IMR-90 (cell line): Measurements from ENCODE around the gene OCLN. TPM values are rescaled to one million over a fixed set of nuclear protein-coding genes. Genes with fewer than 3 reads are reported as not detected.

Experiments
- ATAC-seq: fragments of 200-7000 bp; cut with Tn5 transposase; 2 replicates; pipeline ENCODE4 v1.9.1; 2020; ENCODE audit warnings: low read depth, mild to moderate bottlenecking, moderate library complexity
- BruUV-seq: library from RNA; stranded (reverse); fragments of 400-500 nt; replicated peaks from 2 replicates; lab custom pipeline; 2021; lab: Mats Ljungman, UMichigan
- CTCF ChIA-PET: fragments of 300-600 bp; formaldehyde crosslinking; extraction: SDS; loops from one replicate; lab custom pipeline; 2021; ENCODE audit warnings: antibody characterized with exemption; lab: Yijun Ruan, JAX
- POLR2A ChIA-PET: fragments of 300-600 bp; sonication (Branson Sonifier 250); formaldehyde crosslinking; loops from one replicate; lab custom pipeline; 2022; ENCODE audit warnings: antibody characterized with exemption; ENCODE audit not compliant: unreplicated experiment; lab: Charles Lee
- DNase-seq: peaks from one replicate; pipeline ENCODE4 v3.0.0; 2013
- H2AFZ ChIP-seq: replicated peaks from 2 replicates; pipeline ENCODE3; 2013; ENCODE audit warnings: low read length, mild to moderate bottlenecking; ENCODE audit not compliant: poor library complexity
- H2AK5ac ChIP-seq: 2 replicates; pipeline ENCODE4 v1.6.1; 2013; ENCODE audit warnings: low read depth, low read length, inconsistent platforms
- H2AK9ac ChIP-seq: replicated peaks from 2 replicates; pipeline ENCODE3; 2013; ENCODE audit warnings: mild to moderate bottlenecking, low read depth, low read length, moderate library complexity; ENCODE audit not compliant: poor library complexity
- H2BK120ac ChIP-seq: 2 replicates; pipeline ENCODE4 v1.6.1; 2013; ENCODE audit warnings: low read depth, low read length, inconsistent platforms
- H2BK15ac ChIP-seq: 3 replicates; pipeline ENCODE4 v1.6.1; 2013; ENCODE audit warnings: low read depth, low read length, inconsistent platforms
- H2BK20ac ChIP-seq: 2 replicates; pipeline ENCODE4 v1.6.1; 2013; ENCODE audit warnings: low read depth, mild to moderate bottlenecking, inconsistent platforms, low read length, moderate library complexity
- H2BK5ac ChIP-seq: 2 replicates; pipeline ENCODE4 v1.6.1; 2013; ENCODE audit warnings: mild to moderate bottlenecking, low read depth, low read length, inconsistent platforms; ENCODE audit not compliant: poor library complexity, severe bottlenecking
- H3K14ac ChIP-seq: replicated peaks from 2 replicates; pipeline ENCODE4 v1.6.1; 2013; ENCODE audit warnings: low read depth, low read length, inconsistent platforms
- H3K18ac ChIP-seq: 2 replicates; pipeline ENCODE4 v1.6.1; 2013; ENCODE audit warnings: low read depth, low read length, control low read depth
- H3K23ac ChIP-seq: 2 replicates; pipeline ENCODE4 v1.6.1; 2013; ENCODE audit warnings: low read depth, low read length, inconsistent platforms
- H3K27ac ChIP-seq: 2 replicates; pipeline ENCODE4 v1.5.1; 2013; ENCODE audit warnings: mild to moderate bottlenecking, control low read depth, low read length; ENCODE audit not compliant: insufficient read depth
- H3K27me3 ChIP-seq: 2 replicates; pipeline ENCODE4 v1.6.1; 2013; ENCODE audit warnings: low read length; ENCODE audit not compliant: control insufficient read depth, insufficient read depth
- H3K36me3 ChIP-seq: 2 replicates; pipeline ENCODE4 v1.6.1; 2013; ENCODE audit warnings: low read length, mixed read lengths; ENCODE audit not compliant: control insufficient read depth, insufficient read depth
- H3K4ac ChIP-seq: 2 replicates; pipeline ENCODE4 v1.6.1; 2013; ENCODE audit warnings: low read depth, low read length, inconsistent platforms
- H3K4me1 ChIP-seq: 2 replicates; pipeline ENCODE4 v1.6.1; 2013; ENCODE audit warnings: low read length, mixed read lengths; ENCODE audit not compliant: control insufficient read depth, insufficient read depth
- H3K4me2 ChIP-seq: 2 replicates; pipeline ENCODE4 v1.6.1; 2013; ENCODE audit warnings: low read depth, mild to moderate bottlenecking, control low read depth, low read length, moderate library complexity
- H3K4me3 ChIP-seq: 2 replicates; pipeline ENCODE4 v1.5.1; 2013; ENCODE audit warnings: low read depth, mild to moderate bottlenecking, control low read depth, low read length, moderate library complexity; ENCODE audit not compliant: insufficient read depth
- H3K56ac ChIP-seq: 2 replicates; pipeline ENCODE4 v1.6.1; 2013; ENCODE audit warnings: low read length, inconsistent platforms; ENCODE audit not compliant: insufficient read depth; ENCODE audit errors: extremely low read depth
- H3K79me1 ChIP-seq, 2 experiments: 2 replicates each; pipeline ENCODE4 v1.6.1; 2013; ENCODE audit warnings: low read length in 2 of 2, inconsistent platforms in 1 of 2, low read depth in 1 of 2
- H3K9ac ChIP-seq: 2 replicates; pipeline ENCODE4 v1.6.1; 2013; ENCODE audit warnings: low read depth, low read length, control low read depth
- H3K9me1 ChIP-seq: 2 replicates; pipeline ENCODE4 v1.6.1; 2013; ENCODE audit warnings: low read length, inconsistent platforms; ENCODE audit not compliant: insufficient read depth
- H3K9me3 ChIP-seq: 2 replicates; pipeline ENCODE4 v1.6.1; 2013; ENCODE audit warnings: low read length; ENCODE audit not compliant: control insufficient read depth, insufficient read depth
- H4K20me1 ChIP-seq: 2 replicates; pipeline ENCODE4 v1.6.1; 2013; ENCODE audit warnings: low read length, inconsistent platforms; ENCODE audit not compliant: insufficient read depth
- H4K5ac ChIP-seq: 2 replicates; pipeline ENCODE4 v1.6.1; 2013; ENCODE audit warnings: mild to moderate bottlenecking, low read depth, low read length, control low read depth
- H4K8ac ChIP-seq, 2 experiments: 2 replicates each; pipeline ENCODE4 v1.6.1; 2013; ENCODE audit warnings: low read depth in 2 of 2, low read length in 2 of 2, control low read depth in 1 of 2, inconsistent platforms in 1 of 2
- H4K91ac ChIP-seq: 2 replicates; pipeline ENCODE4 v1.6.1; 2013; ENCODE audit warnings: low read depth, low read length, inconsistent platforms; ENCODE audit not compliant: insufficient read depth
- BHLHE40 ChIP-seq: fragments of 150-350 bp; IDR thresholded peaks from 2 replicates; pipeline ENCODE4 v1.6.1; 2016; ENCODE audit warnings: mild to moderate bottlenecking, low read depth, low read length
- CEBPB ChIP-seq: IDR thresholded peaks from 2 replicates; pipeline ENCODE4 v1.6.1; 2012; ENCODE audit warnings: low read depth, low read length, improper control_type of control experiment
- CHD1 ChIP-seq: IDR thresholded peaks from 2 replicates; pipeline ENCODE4 v1.6.1; 2012; ENCODE audit warnings: low read depth, low read length, improper control_type of control experiment
- FOS ChIP-seq: fragments of 150-350 bp; IDR thresholded peaks from 2 replicates; pipeline ENCODE4 v1.6.1; 2016; ENCODE audit warnings: low read depth, low read length
- MAFK ChIP-seq: IDR thresholded peaks from 2 replicates; pipeline ENCODE4 v1.6.1; 2012; ENCODE audit warnings: low read depth, low read length, improper control_type of control experiment
- MAZ ChIP-seq: IDR thresholded peaks from 2 replicates; pipeline ENCODE4 v1.6.1; 2012; ENCODE audit warnings: low read depth, mild to moderate bottlenecking, low read length, improper control_type of control experiment, moderate library complexity, borderline replicate concordance
- MXI1 ChIP-seq: IDR thresholded peaks from 2 replicates; pipeline ENCODE4 v1.6.1; 2012; ENCODE audit warnings: low read depth, mild to moderate bottlenecking, low read length, moderate library complexity, borderline replicate concordance
- NFE2L2 ChIP-seq: fragments of 150-350 bp; IDR thresholded peaks from 2 replicates; pipeline ENCODE4 v1.6.1; 2016; ENCODE audit warnings: low read depth, mild to moderate bottlenecking, low read length
- POLR2A ChIP-seq: IDR thresholded peaks from 2 replicates; pipeline ENCODE4 v1.6.1; 2012; ENCODE audit warnings: mild to moderate bottlenecking, low read depth, low read length
- RAD21 ChIP-seq: IDR thresholded peaks from 2 replicates; pipeline ENCODE4 v1.6.1; 2012; ENCODE audit warnings: low read length, improper control_type of control experiment
- RCOR1 ChIP-seq: IDR thresholded peaks from 2 replicates; pipeline ENCODE4 v1.6.1; 2012; ENCODE audit warnings: mild to moderate bottlenecking, low read length, improper control_type of control experiment; ENCODE audit not compliant: insufficient replicate concordance
- RFX5 ChIP-seq: IDR thresholded peaks from 2 replicates; pipeline ENCODE4 v1.8.0; 2012; ENCODE audit warnings: low read depth, mild to moderate bottlenecking, low read length, moderate library complexity
- SMC3 ChIP-seq: fragments of 150-350 bp; IDR thresholded peaks from 2 replicates; pipeline ENCODE4 v1.6.1; 2016; ENCODE audit warnings: low read depth, mild to moderate bottlenecking, antibody characterized with exemption, low read length, moderate library complexity
- WGBS, 2 experiments: methylation state at CpG; one replicate each; pipeline versions ENCODE4 v1.1.5 to v1.1.7; 2013; ENCODE audit warnings: missing lambda C conversion rate in 2 of 2; ENCODE audit not compliant: insufficient read length in 1 of 2; ENCODE audit errors: extremely low coverage in 2 of 2; 5-methylcytosine and 5-hydroxymethylcytosine counted together
- dilution Hi-C: fragments of 300-500 bp; cut with HindIII; formaldehyde crosslinking; loops from one replicate; pipeline ENCODE4 v1.14.3; 2018; ENCODE audit warnings: low sequenced_read_pairs; ENCODE audit not compliant: unreplicated experiment
- in situ Hi-C: fragments of 300-500 bp; cut with MboI; formaldehyde crosslinking; loops from 3 replicates; pipeline ENCODE4 v1.14.3; 2019; ENCODE audit warnings: low sequenced_read_pairs, inconsistent platforms, mixed read lengths
- intact Hi-C: fragments of 100-400 bp; cut with micrococcal nuclease; formaldehyde crosslinking; loops from 2 replicates; pipeline ENCODE4 v1.10.0; 2022
- polyA plus RNA-seq, 3 experiments: library from polyadenylated mRNA; depleted of rRNA; stranded (reverse); fragments of >200 nt; gene quantifications; 2 replicates each; pipeline ENCODE4 v1.2.3, GENCODE V29; 2012; ENCODE audit warnings: low replicate concordance in 1 of 3
- total RNA-seq: library from RNA; depleted of rRNA; stranded (reverse); fragments of >200 nt; gene quantifications from 2 replicates; pipeline ENCODE4 v1.2.3, GENCODE V29; 2012
- TF ChIP-seq, protein P1 (sequence below): fragments of 150-350 bp; IDR thresholded peaks from 2 replicates; pipeline ENCODE4 v1.6.1; 2017; ENCODE audit warnings: mild to moderate bottlenecking, antibody characterized with exemption, low read length, low read depth
- TF ChIP-seq, protein P2 (sequence below): fragments of 150-350 bp; IDR thresholded peaks from 2 replicates; pipeline ENCODE4 v1.6.1; 2016; ENCODE audit warnings: low read depth, mild to moderate bottlenecking, low read length, moderate library complexity, borderline replicate concordance
- TF ChIP-seq, protein P3 (sequence below): conservative IDR thresholded peaks from 2 replicates; pipeline ENCODE4 v1.5.1; 2012; ENCODE audit warnings: mild to moderate bottlenecking, low read depth, low read length, improper control_type of control experiment

OCLN gene
- total and polyA plus RNA-seq, 2 of the 4 experiments (the other 2 are of a cell fraction), result 0.72 to 0.99 TPM

DNA sequence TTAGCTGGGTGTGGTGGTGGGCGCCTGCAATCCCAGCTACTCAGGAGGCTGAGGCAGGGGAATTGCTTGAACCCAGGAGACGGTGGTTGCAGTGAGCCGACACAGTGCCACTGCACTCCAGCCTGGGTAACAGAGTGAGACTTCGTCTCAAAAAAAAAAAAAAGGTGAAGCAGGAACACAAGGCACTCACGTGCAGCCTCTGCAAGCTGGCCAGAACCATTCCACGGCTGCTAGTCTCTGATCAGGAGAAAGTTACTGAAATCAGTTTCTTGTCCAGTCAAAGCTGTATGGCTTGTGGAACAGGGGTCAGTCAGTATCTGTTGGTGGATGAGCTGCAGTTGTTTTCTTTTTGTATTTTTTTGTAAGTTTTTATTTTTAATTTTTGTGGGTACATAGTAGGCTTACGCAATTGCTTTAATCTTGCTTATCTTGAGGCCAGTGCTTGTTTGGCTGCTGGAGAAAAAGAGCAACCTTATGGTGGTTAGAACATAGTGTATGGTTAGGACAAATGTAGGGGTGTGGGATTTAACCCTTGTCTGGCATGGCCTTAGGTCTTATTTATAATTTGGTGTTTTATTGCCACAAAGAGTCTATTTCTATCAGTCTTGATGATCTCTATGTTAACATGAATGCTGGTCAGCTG, 34.7 kb downstream of the OCLN start:
- Histone ChIP-seq H3K27me3 (peaks cover 25% of the 10 kb centered on the region), H2AK5ac (no peak overlapping the region), H4K5ac (no peak overlapping the region), H3K4me2 (no peak overlapping the region), H3K23ac (no peak overlapping the region), H3K4ac (no peak overlapping the region), H2BK20ac (no peak overlapping the region), H3K18ac (no peak overlapping the region), H2AFZ (no peak overlapping the region), H3K9me1 (no peaks in the 10 kb centered on the region), H3K79me1 (no peaks in the 10 kb centered on the region), H4K20me1 (no peaks in the 10 kb centered on the region), H2BK120ac (no peak overlapping the region), H4K91ac (no peak overlapping the region), H3K4me1 (no peaks in the 10 kb centered on the region), H3K9me3 (no peaks in the 10 kb centered on the region), H3K14ac (no peak overlapping the region), H2BK15ac (no peak overlapping the region), H2BK5ac (no peak overlapping the region), H3K9ac (no peak overlapping the region), H2AK9ac (no peak overlapping the region), H4K8ac (no peak overlapping the region), H3K36me3 (no peaks in the 10 kb centered on the region), H3K4me3 (no peak overlapping the region), H3K56ac (no peak overlapping the region), H3K27ac (no peak overlapping the region)
- ChIA-PET CTCF (interaction anchor here (0.6 kb wide), 1 partner anchor 24 kb away, joined by 3 read pairs; no protein-coding TSS in a partner anchor), POLR2A (no interaction called here)
- in situ Hi-C loops, result no loop called here
- intact Hi-C loops, result no loop called here
- no TSS peak for BruUV-seq
- DNase-seq (no peak), ATAC-seq (no peak)
- 90% methylated on average over 3 of the region's 7 CpGs; no CpG with 5 or more reads in 1 of the 2 experiments for WGBS, 2 experiments
- TF ChIP-seq FOS, result no peak
- TF ChIP-seq RCOR1, result no peak
- no peak for TF ChIP-seq MXI1
- no peak for TF ChIP-seq MAZ
- TF ChIP-seq, protein P1, sequence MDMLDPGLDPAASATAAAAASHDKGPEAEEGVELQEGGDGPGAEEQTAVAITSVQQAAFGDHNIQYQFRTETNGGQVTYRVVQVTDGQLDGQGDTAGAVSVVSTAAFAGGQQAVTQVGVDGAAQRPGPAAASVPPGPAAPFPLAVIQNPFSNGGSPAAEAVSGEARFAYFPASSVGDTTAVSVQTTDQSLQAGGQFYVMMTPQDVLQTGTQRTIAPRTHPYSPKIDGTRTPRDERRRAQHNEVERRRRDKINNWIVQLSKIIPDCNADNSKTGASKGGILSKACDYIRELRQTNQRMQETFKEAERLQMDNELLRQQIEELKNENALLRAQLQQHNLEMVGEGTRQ, result no peak
- TF ChIP-seq BHLHE40, result no peak
- no peak for TF ChIP-seq NFE2L2
- no peak for TF ChIP-seq MAFK
- TF ChIP-seq, protein P2, sequence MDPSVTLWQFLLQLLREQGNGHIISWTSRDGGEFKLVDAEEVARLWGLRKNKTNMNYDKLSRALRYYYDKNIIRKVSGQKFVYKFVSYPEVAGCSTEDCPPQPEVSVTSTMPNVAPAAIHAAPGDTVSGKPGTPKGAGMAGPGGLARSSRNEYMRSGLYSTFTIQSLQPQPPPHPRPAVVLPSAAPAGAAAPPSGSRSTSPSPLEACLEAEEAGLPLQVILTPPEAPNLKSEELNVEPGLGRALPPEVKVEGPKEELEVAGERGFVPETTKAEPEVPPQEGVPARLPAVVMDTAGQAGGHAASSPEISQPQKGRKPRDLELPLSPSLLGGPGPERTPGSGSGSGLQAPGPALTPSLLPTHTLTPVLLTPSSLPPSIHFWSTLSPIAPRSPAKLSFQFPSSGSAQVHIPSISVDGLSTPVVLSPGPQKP, result no peak
- TF ChIP-seq, protein P3, sequence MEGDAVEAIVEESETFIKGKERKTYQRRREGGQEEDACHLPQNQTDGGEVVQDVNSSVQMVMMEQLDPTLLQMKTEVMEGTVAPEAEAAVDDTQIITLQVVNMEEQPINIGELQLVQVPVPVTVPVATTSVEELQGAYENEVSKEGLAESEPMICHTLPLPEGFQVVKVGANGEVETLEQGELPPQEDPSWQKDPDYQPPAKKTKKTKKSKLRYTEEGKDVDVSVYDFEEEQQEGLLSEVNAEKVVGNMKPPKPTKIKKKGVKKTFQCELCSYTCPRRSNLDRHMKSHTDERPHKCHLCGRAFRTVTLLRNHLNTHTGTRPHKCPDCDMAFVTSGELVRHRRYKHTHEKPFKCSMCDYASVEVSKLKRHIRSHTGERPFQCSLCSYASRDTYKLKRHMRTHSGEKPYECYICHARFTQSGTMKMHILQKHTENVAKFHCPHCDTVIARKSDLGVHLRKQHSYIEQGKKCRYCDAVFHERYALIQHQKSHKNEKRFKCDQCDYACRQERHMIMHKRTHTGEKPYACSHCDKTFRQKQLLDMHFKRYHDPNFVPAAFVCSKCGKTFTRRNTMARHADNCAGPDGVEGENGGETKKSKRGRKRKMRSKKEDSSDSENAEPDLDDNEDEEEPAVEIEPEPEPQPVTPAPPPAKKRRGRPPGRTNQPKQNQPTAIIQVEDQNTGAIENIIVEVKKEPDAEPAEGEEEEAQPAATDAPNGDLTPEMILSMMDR, result no peak
- TF ChIP-seq CEBPB, result no peak
- no peak for TF ChIP-seq CHD1
- no peak for TF ChIP-seq RAD21
- TF ChIP-seq RFX5, result no peak
- TF ChIP-seq POLR2A, result no peak
- no peak for TF ChIP-seq SMC3
- dilution Hi-C loops, result no loop called here
